22Rv1 (cell line): ENCODE measurements around the gene DCUN1D4.

ENCODE experiments used
- ZFX ChIP-seq: fragments of 450-650 bp; IDR thresholded peaks from 2 replicates; pipeline ENCODE4 v1.6.1; 2017; ENCODE audit warnings: antibody characterized with exemption, borderline replicate concordance
- TF ChIP-seq, protein P1 (sequence below): fragments of 450-650 bp; IDR thresholded peaks from 2 replicates; pipeline ENCODE4 v1.5.1; 2017; ENCODE audit warnings: mild to moderate bottlenecking

- TF ChIP-seq, protein P1, sequence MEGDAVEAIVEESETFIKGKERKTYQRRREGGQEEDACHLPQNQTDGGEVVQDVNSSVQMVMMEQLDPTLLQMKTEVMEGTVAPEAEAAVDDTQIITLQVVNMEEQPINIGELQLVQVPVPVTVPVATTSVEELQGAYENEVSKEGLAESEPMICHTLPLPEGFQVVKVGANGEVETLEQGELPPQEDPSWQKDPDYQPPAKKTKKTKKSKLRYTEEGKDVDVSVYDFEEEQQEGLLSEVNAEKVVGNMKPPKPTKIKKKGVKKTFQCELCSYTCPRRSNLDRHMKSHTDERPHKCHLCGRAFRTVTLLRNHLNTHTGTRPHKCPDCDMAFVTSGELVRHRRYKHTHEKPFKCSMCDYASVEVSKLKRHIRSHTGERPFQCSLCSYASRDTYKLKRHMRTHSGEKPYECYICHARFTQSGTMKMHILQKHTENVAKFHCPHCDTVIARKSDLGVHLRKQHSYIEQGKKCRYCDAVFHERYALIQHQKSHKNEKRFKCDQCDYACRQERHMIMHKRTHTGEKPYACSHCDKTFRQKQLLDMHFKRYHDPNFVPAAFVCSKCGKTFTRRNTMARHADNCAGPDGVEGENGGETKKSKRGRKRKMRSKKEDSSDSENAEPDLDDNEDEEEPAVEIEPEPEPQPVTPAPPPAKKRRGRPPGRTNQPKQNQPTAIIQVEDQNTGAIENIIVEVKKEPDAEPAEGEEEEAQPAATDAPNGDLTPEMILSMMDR = no peak
- TF ChIP-seq ZFX = no peak
These were observed 25.5 kb downstream of the DCUN1D4 start for GRCh38 chr4:51868449-51868847.
